Measurements from ENCODE around the gene ATP6V0E2.

ATP6V0E2 gene

GRCh38 chr7:149838992-149839408 is 34.8 kb upstream of the ATP6V0E2 start:
- no peak for DNase-seq

GRCh38 chr7:149839933-149840332 is 33.8 kb upstream of the ATP6V0E2 start:
- DNase-seq, result no peak

- DNase-seq, result no peak
Measured at GRCh38 chr7:149843566-149843965, 30.2 kb upstream of the ATP6V0E2 start.

DNA sequence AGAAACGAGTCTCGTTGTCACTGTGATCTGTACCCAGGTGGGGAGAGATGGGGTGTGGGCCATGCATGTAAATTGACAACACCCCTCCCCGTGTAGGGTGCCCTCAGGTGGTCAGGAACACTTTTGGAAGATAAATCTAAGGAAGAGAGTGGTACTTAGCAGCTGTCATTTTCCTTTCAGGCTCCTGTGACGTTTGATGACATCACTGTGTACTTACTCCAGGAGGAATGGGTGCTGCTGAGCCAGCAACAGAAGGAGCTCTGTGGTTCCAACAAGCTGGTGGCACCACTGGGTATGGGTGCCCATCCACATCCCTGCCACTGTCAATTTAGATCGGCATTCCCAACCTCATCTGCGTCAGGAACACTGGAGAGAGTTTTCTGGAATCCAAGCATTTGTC is 29.3 kb upstream of the ATP6V0E2 start:
- DNase-seq, result no peak

- DNase-seq, result no peak
Measured at GRCh38 chr7:149845257-149845980, 28.4 kb upstream of the ATP6V0E2 start.

DNA sequence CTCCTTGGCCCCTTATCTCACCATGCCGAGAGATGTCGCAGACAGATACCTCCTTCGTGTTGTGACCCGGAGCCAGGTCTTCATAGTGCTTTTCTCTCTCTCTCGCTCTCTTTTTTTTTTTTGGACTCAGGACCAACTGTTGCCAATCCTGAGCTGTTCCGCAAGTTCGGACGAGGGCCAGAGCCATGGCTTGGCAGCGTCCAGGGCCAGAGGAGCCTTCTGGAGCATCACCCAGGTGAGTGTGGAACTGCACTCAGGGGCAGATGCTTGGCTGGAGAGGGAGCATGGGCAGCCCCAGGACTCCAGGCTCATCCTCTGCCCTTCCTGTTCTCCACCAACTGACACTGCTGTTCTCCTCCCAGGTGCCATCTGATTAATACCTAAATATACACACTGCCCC is 27.7 kb upstream of the ATP6V0E2 start:
- no peak for DNase-seq

DNA sequence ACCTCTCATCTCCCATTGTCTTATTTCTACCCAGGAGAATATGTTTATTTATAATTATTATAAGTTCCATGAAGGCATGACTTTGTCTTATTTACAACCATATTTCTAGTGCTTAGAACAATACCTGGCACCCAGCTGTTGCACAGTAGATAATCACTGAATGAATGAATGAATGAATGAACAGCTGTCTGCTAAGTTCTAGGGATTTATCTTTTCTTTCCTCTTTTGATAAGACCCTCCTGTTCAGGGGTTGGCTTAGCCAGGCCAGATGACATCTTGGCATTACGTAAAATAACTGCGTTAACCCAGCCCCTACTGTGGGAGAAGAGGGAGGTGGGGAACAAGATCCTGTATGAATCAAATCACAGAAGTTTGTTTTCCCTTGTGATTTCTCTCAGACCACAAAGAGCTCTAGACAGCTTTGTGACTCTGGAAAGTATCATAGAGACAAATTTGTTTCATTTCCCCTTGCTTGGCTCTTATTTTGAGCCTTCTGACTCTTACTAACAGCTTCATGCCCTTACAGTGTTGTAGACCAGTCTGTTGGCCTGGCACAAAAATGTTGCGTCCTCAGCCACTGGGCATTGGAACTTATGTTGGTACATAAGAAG is 27.2 kb upstream of the ATP6V0E2 start:
- DNase-seq, result no peak

GRCh38 chr7:149849174-149849573 is 24.6 kb upstream of the ATP6V0E2 start:
- DNase-seq, result no peak

DNA sequence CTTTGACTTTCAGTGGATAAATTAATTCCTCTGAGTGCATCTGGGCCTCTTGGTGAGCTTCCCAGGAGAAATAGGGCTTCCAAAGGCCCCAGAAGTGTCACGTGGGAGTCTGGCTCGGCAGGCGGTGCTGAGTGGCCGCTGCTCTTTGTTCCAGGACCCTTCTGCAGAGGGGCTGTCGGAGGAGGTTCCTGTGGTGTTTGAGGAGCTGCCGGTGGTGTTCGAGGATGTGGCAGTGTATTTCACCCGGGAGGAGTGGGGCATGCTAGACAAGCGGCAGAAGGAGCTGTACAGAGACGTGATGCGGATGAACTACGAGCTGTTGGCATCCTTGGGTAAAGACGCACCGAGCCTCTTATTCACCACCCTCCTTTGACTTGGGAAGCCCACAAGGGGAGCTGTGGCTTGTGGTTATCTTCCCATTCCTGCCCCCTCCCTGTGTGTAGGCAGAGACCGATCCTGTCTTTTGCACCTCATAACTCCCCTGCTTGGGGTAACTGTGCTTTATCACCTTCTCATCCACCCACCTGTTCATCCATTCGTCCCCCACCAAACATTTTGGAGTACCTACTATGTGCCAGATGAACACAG is 23.7 kb upstream of the ATP6V0E2 start:
- DNase-seq, result no peak

DNA sequence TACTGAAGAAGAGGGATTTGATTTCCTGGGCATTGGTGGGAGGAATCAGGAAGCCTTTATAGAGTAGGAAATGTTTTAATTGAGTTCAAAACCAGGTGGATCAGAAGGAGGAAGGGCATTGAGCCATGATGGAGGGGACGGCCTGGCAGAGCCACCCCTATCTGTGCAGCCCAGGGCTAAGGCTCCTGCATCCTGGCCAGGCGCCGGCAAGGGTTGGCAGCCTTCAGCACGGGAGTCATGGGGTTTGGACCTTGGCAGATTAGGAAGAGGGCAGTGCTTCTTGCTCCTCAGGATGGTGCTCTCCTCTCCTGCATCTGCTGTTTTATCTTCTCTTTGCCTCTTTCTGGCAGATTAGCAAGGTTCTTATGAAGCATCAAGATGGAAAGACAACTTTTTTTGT is 23.1 kb upstream of the ATP6V0E2 start:
- no peak for DNase-seq

- no peak for DNase-seq
Measured at GRCh38 chr7:149851449-149851848, 22.3 kb upstream of the ATP6V0E2 start.

- no peak for DNase-seq
Measured at GRCh38 chr7:149853157-149853556, 20.6 kb upstream of the ATP6V0E2 start.

- DNase-seq, result peak in 1 of 2 donors; percentile 30
Measured at GRCh38 chr7:149854611-149855360, 19.0 kb upstream of the ATP6V0E2 start.

DNA sequence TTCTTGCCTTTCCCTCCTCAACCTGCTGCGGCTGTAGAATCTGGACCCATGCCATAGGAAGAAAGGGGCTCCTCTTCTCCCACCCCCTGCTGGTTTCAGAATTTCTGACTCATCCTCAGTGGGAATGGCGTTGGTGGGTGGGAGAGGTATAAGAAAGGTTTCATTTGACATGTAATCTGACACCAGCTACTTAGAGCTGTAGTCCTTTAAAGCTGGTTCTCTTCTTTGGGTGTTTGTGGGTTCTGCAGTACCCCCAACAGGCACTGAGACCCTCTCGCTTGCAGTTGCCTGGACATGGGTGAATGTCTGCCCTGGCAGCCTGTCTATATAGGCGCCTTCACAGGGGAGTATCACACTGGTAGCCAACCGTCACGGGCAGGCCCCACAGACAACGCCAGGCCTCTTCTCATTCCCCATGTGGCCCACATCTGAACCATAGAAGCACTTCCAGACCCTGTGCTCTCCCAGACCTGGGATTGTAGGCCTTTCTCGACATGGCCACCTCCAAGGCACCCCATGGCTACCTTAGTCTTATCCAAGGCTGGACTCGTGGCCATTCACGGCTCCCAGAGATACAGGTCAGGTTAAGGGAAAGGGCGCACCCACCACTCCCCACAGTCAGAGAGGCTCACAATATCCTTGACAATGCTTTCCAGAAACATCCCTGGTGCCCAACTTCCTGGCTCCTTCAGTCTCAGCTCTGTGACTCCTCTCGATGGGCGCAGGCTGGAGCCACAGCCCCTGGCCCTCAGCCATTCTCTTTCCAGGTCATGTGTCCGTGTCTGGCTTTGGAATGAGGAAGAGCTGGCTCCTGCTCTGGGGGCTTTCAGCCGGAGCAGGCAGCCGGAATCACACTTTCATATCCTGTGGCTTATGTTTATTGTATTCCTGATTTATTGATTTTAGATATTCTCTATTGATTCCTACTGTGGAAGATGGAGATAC is 18.1 kb upstream of the ATP6V0E2 start:
- no peak for DNase-seq

- no peak for DNase-seq
Measured at GRCh38 chr7:149856583-149856982, 17.2 kb upstream of the ATP6V0E2 start.

DNA sequence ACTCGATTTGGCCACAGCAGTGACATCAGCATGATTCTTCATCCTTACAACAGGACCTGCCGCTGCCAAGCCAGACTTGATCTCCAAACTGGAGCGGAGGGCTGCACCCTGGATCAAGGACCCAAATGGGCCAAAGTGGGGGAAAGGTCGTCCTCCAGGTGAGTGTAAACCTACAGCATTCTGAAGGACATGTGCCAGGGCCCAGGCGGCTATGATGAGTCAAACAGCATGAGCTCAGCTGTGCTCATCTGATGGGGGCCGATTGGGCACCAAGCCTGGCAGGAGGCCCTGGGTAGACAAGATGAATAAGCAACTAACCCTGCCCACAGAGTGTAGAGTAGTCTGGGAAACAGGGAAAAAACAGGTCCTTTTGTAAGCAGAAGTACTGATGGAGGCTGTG is 14.4 kb upstream of the ATP6V0E2 start:
- no peak for DNase-seq

GRCh38 chr7:149859876-149860275 is 13.9 kb upstream of the ATP6V0E2 start:
- no peak for DNase-seq

DNA sequence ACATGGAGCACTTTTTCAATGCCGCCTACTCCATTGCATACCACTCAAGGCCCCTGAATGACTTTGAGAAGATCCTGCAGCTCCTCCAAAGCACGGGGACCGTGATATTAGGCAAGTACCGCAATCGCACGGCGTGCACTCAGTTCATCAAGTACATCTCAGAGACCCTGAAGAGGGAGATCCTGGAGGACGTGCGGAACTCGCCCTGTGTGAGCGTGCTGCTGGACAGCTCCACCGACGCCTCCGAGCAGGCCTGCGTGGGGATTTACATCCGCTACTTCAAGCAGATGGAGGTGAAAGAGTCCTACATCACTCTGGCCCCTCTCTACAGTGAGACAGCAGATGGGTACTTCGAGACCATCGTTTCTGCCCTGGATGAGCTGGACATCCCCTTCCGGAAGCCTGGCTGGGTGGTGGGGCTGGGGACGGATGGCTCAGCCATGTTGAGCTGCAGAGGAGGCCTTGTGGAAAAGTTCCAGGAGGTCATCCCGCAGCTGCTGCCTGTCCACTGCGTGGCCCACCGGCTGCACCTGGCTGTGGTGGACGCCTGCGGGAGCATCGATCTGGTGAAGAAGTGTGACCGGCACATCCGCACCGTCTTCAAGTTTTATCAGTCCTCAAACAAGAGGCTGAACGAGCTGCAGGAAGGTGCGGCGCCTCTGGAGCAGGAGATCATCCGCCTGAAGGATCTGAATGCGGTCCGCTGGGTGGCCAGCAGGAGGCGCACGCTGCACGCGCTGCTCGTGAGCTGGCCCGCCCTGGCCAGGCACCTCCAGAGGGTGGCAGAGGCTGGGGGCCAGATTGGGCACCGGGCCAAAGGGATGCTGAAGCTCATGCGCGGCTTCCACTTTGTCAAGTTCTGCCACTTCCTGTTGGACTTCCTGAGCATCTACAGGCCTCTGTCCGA is 12.7 kb upstream of the ATP6V0E2 start:
- peak in 1 of 2 donors; percentile 26 for DNase-seq

DNA sequence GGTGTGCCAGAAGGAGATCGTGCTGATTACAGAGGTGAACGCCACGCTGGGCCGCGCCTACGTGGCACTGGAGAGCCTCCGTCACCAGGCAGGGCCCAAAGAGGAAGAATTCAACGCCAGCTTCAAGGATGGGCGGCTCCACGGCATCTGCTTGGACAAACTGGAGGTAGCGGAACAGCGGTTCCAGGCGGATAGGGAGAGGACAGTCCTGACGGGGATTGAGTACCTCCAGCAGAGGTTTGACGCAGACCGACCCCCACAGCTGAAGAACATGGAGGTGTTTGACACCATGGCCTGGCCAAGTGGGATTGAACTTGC is 12.1 kb upstream of the ATP6V0E2 start:
- no peak for DNase-seq

GRCh38 chr7:149862156-149862555 is 11.6 kb upstream of the ATP6V0E2 start:
- DNase-seq, result no peak

GRCh38 chr7:149863500-149863899 is 10.3 kb upstream of the ATP6V0E2 start:
- no peak for DNase-seq

- no peak for DNase-seq
Measured at GRCh38 chr7:149864023-149864422, 9.7 kb upstream of the ATP6V0E2 start.
